Right atrium auricular region (tissue), 2 donors: Measurements from ENCODE around the gene EPHB4. TPM values are rescaled to one million over a fixed set of nuclear protein-coding genes. Genes with fewer than 3 reads are reported as not detected.

Experiments
- DNase-seq: peaks from one replicate; pipeline ENCODE4 v3.0.0-alpha.2; 2019; ENCODE audit warnings: low spot score
- H3K27ac ChIP-seq, 2 donors: fragments of 200-600 bp; sonication (generic); 1 replicate in 1 of 2; 2 replicates in 1 of 2; pipeline ENCODE4 v1.5.1; 2016 to 2019
- H3K27me3 ChIP-seq, 2 donors: fragments of 200-600 bp; sonication (generic); one replicate each; pipeline versions ENCODE4 v1.5.1 to v1.6.0; 2017 to 2019
- H3K36me3 ChIP-seq: fragments of 200-600 bp; sonication (generic); one replicate; pipeline ENCODE4 v1.5.1; 2016
- H3K4me1 ChIP-seq, 2 donors: fragments of 200-600 bp; sonication (generic); one replicate each; pipeline versions ENCODE4 v1.5.1 to v1.6.0; 2017 to 2019
- H3K4me3 ChIP-seq, 2 donors: fragments of 200-600 bp; sonication (generic); 1 replicate in 1 of 2; 2 replicates in 1 of 2; pipeline ENCODE4 v1.5.1; 2017 to 2019; ENCODE audit warnings: mild to moderate bottlenecking in 1 of 2, moderate library complexity in 1 of 2
- H3K9me3 ChIP-seq, 2 donors: fragments of 200-600 bp; sonication (generic); one replicate each; pipeline ENCODE4 v1.5.1; 2019
- CTCF ChIP-seq, 2 donors: fragments of 200-600 bp; sonication (generic); IDR thresholded peaks; one replicate each; pipeline ENCODE4 v1.5.1; 2019; ENCODE audit warnings: antibody characterized with exemption in 2 of 2
- total RNA-seq, 2 donors: library from RNA; depleted of rRNA; stranded (reverse); fragments of >200 nt; gene quantifications; one replicate each; pipeline ENCODE4 v1.1.0, GENCODE V29; 2016

EPHB4 gene
- total RNA-seq, 2 donors from 2014 or later = 25.0 to 64.6 TPM

- H3K27me3 ChIP-seq = no peaks in the 10 kb centered on the region
Observed at GRCh38 chr7:100802951-100803350, 24.4 kb downstream of the EPHB4 start.

GRCh38 chr7:100801833-100802568 lies 25.3 kb downstream of the EPHB4 start:
- Histone ChIP-seq H3K36me3 (peaks cover 28% of the 10 kb centered on the region), H3K4me3 (no peak overlapping the region), H3K27ac (peak overlapping the region; percentile 2 to 21), H3K4me1 (peaks cover 0 to 49% of the 10 kb centered on the region in 2 donors), H3K27me3 (no peaks in the 10 kb centered on the region), H3K9me3 (no peaks in the 10 kb centered on the region)
- TF ChIP-seq CTCF (IDR thresholded peaks at IDR 0.05) = no peak
- DNase-seq = peak; percentile 63

More at GRCh38 chr7:100802951-100803350, 24.4 kb downstream of the EPHB4 start:
- DNase-seq = no peak
- no peak for TF ChIP-seq CTCF (IDR thresholded peaks at IDR 0.05)
- no peaks in the 10 kb centered on the region for H3K9me3 ChIP-seq
- H3K36me3 ChIP-seq = peaks cover 38% of the 10 kb centered on the region
- H3K27ac ChIP-seq = peak overlapping the region; percentile 54 to 55
- H3K4me3 ChIP-seq = peak overlapping the region in 1 of 2 donors; percentile 10
- H3K4me1 ChIP-seq = peaks cover 0 to 49% of the 10 kb centered on the region in 2 donors

GRCh38 chr7:100799037-100799896 lies 28.1 kb downstream of the EPHB4 start:
- H3K4me3 ChIP-seq = no peak overlapping the region
- peaks cover 0 to 46% of the 10 kb centered on the region in 2 donors for H3K4me1 ChIP-seq
- peak; percentile 70 for DNase-seq
- peaks cover 1% of the 10 kb centered on the region for H3K36me3 ChIP-seq
- peak in 1 of 2 donors; percentile 81 for TF ChIP-seq CTCF (IDR thresholded peaks at IDR 0.05)
- H3K9me3 ChIP-seq = no peaks in the 10 kb centered on the region
- no peak overlapping the region for H3K27ac ChIP-seq
- H3K27me3 ChIP-seq = no peaks in the 10 kb centered on the region

DNA sequence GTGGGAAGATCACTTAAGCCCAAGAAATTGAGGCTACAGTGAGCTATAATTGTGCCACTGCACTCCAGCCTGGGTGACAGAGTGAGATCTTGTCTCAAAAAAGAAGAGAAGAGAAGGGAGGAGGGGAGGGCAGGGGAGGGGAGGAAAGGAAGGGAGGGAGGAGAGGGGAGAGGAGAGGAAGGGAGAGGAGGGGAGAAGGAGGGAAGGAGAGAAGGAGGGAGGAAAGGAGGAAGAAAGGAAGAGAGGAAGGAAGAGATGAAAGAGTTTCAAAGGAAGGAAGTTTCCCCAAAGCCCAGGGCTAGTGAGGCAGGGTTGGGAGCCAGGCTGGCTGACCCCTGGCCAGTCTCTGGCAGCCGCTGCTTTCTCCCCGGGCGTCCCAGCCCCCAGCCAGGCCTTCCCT lies 32.6 kb downstream of the EPHB4 start:
- Histone ChIP-seq H3K27me3 (no peaks in the 10 kb centered on the region), H3K27ac (no peak overlapping the region), H3K36me3 (no peaks in the 10 kb centered on the region), H3K9me3 (no peaks in the 10 kb centered on the region), H3K4me3 (no peak overlapping the region), H3K4me1 (peaks cover 0 to 5% of the 10 kb centered on the region in 2 donors)
- TF ChIP-seq CTCF (IDR thresholded peaks at IDR 0.05) = no peak
- no peak for DNase-seq

- Histone ChIP-seq H3K4me1 (no peaks in the 10 kb centered on the region), H3K4me3 (no peak overlapping the region), H3K27ac (no peak overlapping the region), H3K36me3 (no peaks in the 10 kb centered on the region), H3K9me3 (no peaks in the 10 kb centered on the region), H3K27me3 (no peaks in the 10 kb centered on the region)
- DNase-seq = no peak
- TF ChIP-seq CTCF (IDR thresholded peaks at IDR 0.05) = no peak
Observed at GRCh38 chr7:100793806-100794660, 33.3 kb downstream of the EPHB4 start.
